HEK293 (cell line): ENCODE data around the gene CHST9.

Source experiments
- CTCF ChIA-PET: fragments of 350-600 bp; formaldehyde crosslinking; extraction: SDS; loops from one replicate; lab custom pipeline; 2021; ENCODE audit warnings: antibody characterized with exemption; lab: Yijun Ruan, JAX
- POLR2A ChIA-PET: fragments of 300-600 bp; formaldehyde crosslinking; extraction: SDS; loops from one replicate; lab custom pipeline; 2020; ENCODE audit warnings: antibody characterized with exemption, inconsistent platforms; lab: Yijun Ruan, JAX
- H3K27ac ChIP-seq: fragments of 200-500 bp; sonication (Bioruptor generic); 2 replicates; pipeline ENCODE4 v1.5.1; 2014; ENCODE audit warnings: low read depth, low read length, control low read depth, inconsistent platforms; ENCODE audit errors: extremely low read depth
- H3K36me3 ChIP-seq, 2 experiments: fragments of 200-500 bp in 1 of 2; sonication (Bioruptor generic) in 1 of 2; 1 replicate in 1 of 2; 2 replicates in 1 of 2; pipeline ENCODE4 v1.5.1; 2014 to 2017; ENCODE audit warnings: inconsistent platforms in 2 of 2, low read length in 2 of 2; ENCODE audit not compliant: control insufficient read depth in 2 of 2, insufficient read depth in 1 of 2
- H3K4me1 ChIP-seq: fragments of 200-500 bp; sonication (Bioruptor generic); 2 replicates; pipeline ENCODE4 v1.5.1; 2014; ENCODE audit warnings: mild to moderate bottlenecking, low read length, inconsistent platforms; ENCODE audit not compliant: control insufficient read depth, insufficient read depth
- H3K4me3 ChIP-seq: 2 replicates; pipeline ENCODE4 v1.5.1; 2011; ENCODE audit warnings: low read depth, mild to moderate bottlenecking, control low read depth, low read length, moderate library complexity
- H3K9me3 ChIP-seq: fragments of 200-500 bp; sonication (Bioruptor generic); 2 replicates; pipeline ENCODE4 v1.5.1; 2014; ENCODE audit warnings: low read depth, low read length, inconsistent platforms; ENCODE audit not compliant: control insufficient read depth, insufficient read depth
- BCL6B ChIP-seq: fragments of 450-650 bp; formaldehyde crosslinking; IDR thresholded peaks from 2 replicates; pipeline ENCODE4 v1.5.1; 2017; ENCODE audit warnings: missing biosample characterization, missing genetic modification characterization
- EGR2 ChIP-seq: fragments of 450-650 bp; formaldehyde crosslinking; IDR thresholded peaks from 2 replicates; pipeline ENCODE4 v1.5.1; 2016; ENCODE audit warnings: low read depth, missing biosample characterization, missing genetic modification characterization
- GLIS2 ChIP-seq: fragments of 450-650 bp; formaldehyde crosslinking; IDR thresholded peaks from 2 replicates; pipeline ENCODE4 v1.5.1; 2016; ENCODE audit warnings: missing biosample characterization, missing genetic modification characterization
- HOXC10 ChIP-seq: sonication (generic); formaldehyde crosslinking; IDR thresholded peaks from 2 replicates; pipeline ENCODE4 v1.8.1; 2023; ENCODE audit warnings: mild to moderate bottlenecking, missing genetic modification reagents
- SP3 ChIP-seq: fragments of 450-650 bp; formaldehyde crosslinking; IDR thresholded peaks from 2 replicates; pipeline ENCODE4 v1.5.1; 2016; ENCODE audit warnings: missing biosample characterization, missing genetic modification characterization
- ZBTB21 ChIP-seq: fragments of 450-650 bp; formaldehyde crosslinking; IDR thresholded peaks from 2 replicates; pipeline ENCODE4 v1.5.1; 2017; ENCODE audit warnings: missing biosample characterization, missing genetic modification characterization
- ZBTB44 ChIP-seq: fragments of 450-650 bp; IDR thresholded peaks from 2 replicates; pipeline ENCODE4 v1.5.1; 2018; ENCODE audit warnings: missing biosample characterization, mild to moderate bottlenecking, missing genetic modification characterization
- ZBTB49 ChIP-seq: fragments of 450-650 bp; formaldehyde crosslinking; IDR thresholded peaks from 2 replicates; pipeline ENCODE4 v1.5.1; 2016; ENCODE audit warnings: missing biosample characterization, missing genetic modification characterization, low read depth
- ZFP37 ChIP-seq: fragments of 450-650 bp; formaldehyde crosslinking; IDR thresholded peaks from 2 replicates; pipeline ENCODE4 v1.5.1; 2016; ENCODE audit warnings: missing biosample characterization, missing genetic modification characterization
- ZNF214 ChIP-seq: fragments of 450-650 bp; formaldehyde crosslinking; IDR thresholded peaks from 2 replicates; pipeline ENCODE4 v1.5.1; 2017; ENCODE audit warnings: missing biosample characterization, mild to moderate bottlenecking, missing genetic modification characterization, borderline replicate concordance
- ZNF24 ChIP-seq: fragments of 450-650 bp; formaldehyde crosslinking; IDR thresholded peaks from 2 replicates; pipeline ENCODE4 v1.5.1; 2016; ENCODE audit warnings: missing biosample characterization, missing genetic modification characterization
- ZNF248 ChIP-seq: fragments of 450-650 bp; formaldehyde crosslinking; IDR thresholded peaks from 2 replicates; pipeline ENCODE4 v1.5.1; 2017; ENCODE audit warnings: missing biosample characterization, missing genetic modification characterization
- ZNF292 ChIP-seq: fragments of 450-650 bp; formaldehyde crosslinking; IDR thresholded peaks from 2 replicates; pipeline ENCODE4 v1.5.1; 2016; ENCODE audit warnings: low read depth, missing biosample characterization, missing genetic modification characterization, borderline replicate concordance
- ZNF521 ChIP-seq: fragments of 450-650 bp; formaldehyde crosslinking; IDR thresholded peaks from 2 replicates; pipeline ENCODE4 v1.5.1; 2017; ENCODE audit warnings: missing biosample characterization, mild to moderate bottlenecking, missing genetic modification characterization
- ZNF529 ChIP-seq: fragments of 450-650 bp; formaldehyde crosslinking; IDR thresholded peaks from 2 replicates; pipeline ENCODE4 v1.5.1; 2017; ENCODE audit warnings: missing genetic modification characterization, missing biosample characterization; ENCODE audit not compliant: insufficient replicate concordance
- ZNF530 ChIP-seq: fragments of 450-650 bp; formaldehyde crosslinking; IDR thresholded peaks from 2 replicates; pipeline ENCODE4 v1.5.1; 2016; ENCODE audit warnings: low read depth, missing biosample characterization, missing genetic modification characterization
- ZNF548 ChIP-seq: fragments of 450-650 bp; formaldehyde crosslinking; IDR thresholded peaks from 2 replicates; pipeline ENCODE4 v1.5.1; 2016; ENCODE audit warnings: missing biosample characterization, missing genetic modification characterization
- ZNF623 ChIP-seq: fragments of 450-650 bp; formaldehyde crosslinking; IDR thresholded peaks from 2 replicates; pipeline ENCODE4 v1.5.1; 2016; ENCODE audit warnings: missing biosample characterization, missing genetic modification characterization
- ZNF626 ChIP-seq: fragments of 450-650 bp; sonication (Bioruptor Pico); formaldehyde crosslinking; IDR thresholded peaks from 2 replicates; pipeline ENCODE4 v1.5.1; 2018; ENCODE audit warnings: missing biosample characterization, missing genetic modification characterization, inconsistent platforms
- ZNF704 ChIP-seq: fragments of 450-650 bp; formaldehyde crosslinking; IDR thresholded peaks from 2 replicates; pipeline ENCODE4 v1.5.1; 2016; ENCODE audit warnings: missing biosample characterization, missing genetic modification characterization
- ZNF768 ChIP-seq: fragments of 450-650 bp; formaldehyde crosslinking; IDR thresholded peaks from 2 replicates; pipeline ENCODE4 v1.5.1; 2018; ENCODE audit warnings: missing biosample characterization, mild to moderate bottlenecking, missing genetic modification characterization
- ZNF785 ChIP-seq: fragments of 450-650 bp; formaldehyde crosslinking; IDR thresholded peaks from 2 replicates; pipeline ENCODE4 v1.5.1; 2016; ENCODE audit warnings: missing biosample characterization, missing genetic modification characterization
- ZNF830 ChIP-seq: fragments of 450-650 bp; IDR thresholded peaks from 2 replicates; pipeline ENCODE4 v1.5.0; 2018; ENCODE audit warnings: missing biosample characterization, missing genetic modification characterization, low read depth, mild to moderate bottlenecking, moderate library complexity
- ZSCAN16 ChIP-seq: fragments of 450-650 bp; formaldehyde crosslinking; IDR thresholded peaks from 2 replicates; pipeline ENCODE4 v1.5.1; 2016; ENCODE audit warnings: missing biosample characterization, missing genetic modification characterization
- TF ChIP-seq, protein P1 (sequence below): fragments of 450-650 bp; formaldehyde crosslinking; IDR thresholded peaks from 2 replicates; pipeline ENCODE4; 2016; ENCODE audit warnings: missing biosample characterization, missing genetic modification characterization

The CHST9 gene

DNA sequence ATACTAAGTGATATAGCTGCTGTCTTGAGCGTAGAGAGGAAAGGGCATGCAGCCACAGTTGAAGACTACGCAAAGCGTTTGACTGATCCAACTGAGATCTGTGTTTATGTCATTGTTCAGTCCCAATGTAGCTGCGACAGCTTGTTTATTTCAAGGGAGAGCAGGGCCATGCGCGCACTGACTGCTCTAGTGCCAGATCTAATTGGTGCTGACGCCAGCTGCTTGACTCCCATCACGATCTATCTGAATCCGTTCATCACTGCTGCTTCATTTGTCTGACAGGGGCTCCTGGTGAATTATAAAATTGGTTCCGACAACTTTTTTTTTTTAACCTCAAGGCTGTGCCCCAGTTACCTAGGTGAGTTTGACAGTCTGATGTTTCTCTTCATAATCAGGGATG is 75.7 kb downstream of the CHST9 start:
- no peaks in the 10 kb centered on the region for H3K9me3 ChIP-seq
- H3K4me3 ChIP-seq, result no peak overlapping the region
- no peaks in the 10 kb centered on the region for H3K4me1 ChIP-seq
- H3K36me3 ChIP-seq, result no peaks in the 10 kb centered on the region
- no peak overlapping the region for H3K27ac ChIP-seq
- no peak for TF ChIP-seq ZNF704 (tag by site-specific recombination)
- TF ChIP-seq ZNF785 (tag by site-specific recombination), result no peak
- no peak for TF ChIP-seq HOXC10 (CRISPR knock-in tag)
- TF ChIP-seq ZNF248, result no peak
- TF ChIP-seq ZNF529 (tag by site-specific recombination), result no peak
- TF ChIP-seq ZNF521 (tag by site-specific recombination), result no peak
- TF ChIP-seq ZNF623, result no peak
- TF ChIP-seq, protein P1, sequence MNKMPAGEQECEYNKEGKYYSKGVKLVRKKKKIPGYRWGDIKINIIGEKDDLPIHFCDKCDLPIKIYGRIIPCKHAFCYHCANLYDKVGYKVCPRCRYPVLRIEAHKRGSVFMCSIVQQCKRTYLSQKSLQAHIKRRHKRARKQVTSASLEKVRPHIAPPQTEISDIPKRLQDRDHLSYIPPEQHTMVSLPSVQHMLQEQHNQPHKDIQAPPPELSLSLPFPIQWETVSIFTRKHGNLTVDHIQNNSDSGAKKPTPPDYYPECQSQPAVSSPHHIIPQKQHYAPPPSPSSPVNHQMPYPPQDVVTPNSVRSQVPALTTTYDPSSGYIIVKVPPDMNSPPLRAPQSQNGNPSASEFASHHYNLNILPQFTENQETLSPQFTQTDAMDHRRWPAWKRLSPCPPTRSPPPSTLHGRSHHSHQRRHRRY (tag by site-specific recombination), result no peak
- TF ChIP-seq ZBTB21, result no peak
- TF ChIP-seq ZBTB44 (tag by site-specific recombination), result no peak
- TF ChIP-seq GLIS2 (tag by site-specific recombination), result no peak
- no peak for TF ChIP-seq ZNF768 (tag by site-specific recombination)
- no peak for TF ChIP-seq BCL6B (tag by site-specific recombination)
- no peak for TF ChIP-seq ZNF830
- POLR2A ChIA-PET, result no interaction called here
- CTCF ChIA-PET, result interaction anchor here (0.6 to 0.7 kb wide), 2 partner anchors 179 to 611 kb away, joined by 3 read pairs; no protein-coding TSS in a partner anchor

- POLR2A ChIA-PET, result no interaction called here
- no peak for TF ChIP-seq ZNF292 (tag by site-specific recombination)
- no peak for TF ChIP-seq ZBTB49 (tag by site-specific recombination)
- TF ChIP-seq ZNF24 (tag by site-specific recombination), result no peak
- no peak for TF ChIP-seq ZNF530 (tag by site-specific recombination)
- TF ChIP-seq EGR2 (tag by site-specific recombination), result no peak
- TF ChIP-seq ZNF214, result no peak
- TF ChIP-seq ZNF548, result no peak
- TF ChIP-seq ZNF521 (tag by site-specific recombination), result no peak
- no peak for TF ChIP-seq ZSCAN16 (tag by site-specific recombination)
- TF ChIP-seq ZFP37 (tag by site-specific recombination), result no peak
- TF ChIP-seq ZNF704 (tag by site-specific recombination), result no peak
- TF ChIP-seq SP3 (tag by site-specific recombination), result no peak
- TF ChIP-seq ZNF626 (tag by site-specific recombination), result no peak
Observed at GRCh38 chr18:27108842-27109241, 76.3 kb downstream of the CHST9 start.

More at GRCh38 chr18:27108842-27109241, 76.3 kb downstream of the CHST9 start:
- H3K36me3 ChIP-seq, result no peaks in the 10 kb centered on the region
- H3K4me1 ChIP-seq, result no peaks in the 10 kb centered on the region
- no peaks in the 10 kb centered on the region for H3K9me3 ChIP-seq
- no peak overlapping the region for H3K4me3 ChIP-seq
- H3K27ac ChIP-seq, result no peak overlapping the region
- CTCF ChIA-PET, result interaction anchor here (0.6 kb wide), 1 partner anchor 610 kb away, joined by 3 read pairs; no protein-coding TSS in a partner anchor
